ENCODE measurements around the gene SIGLEC9.

DNA sequence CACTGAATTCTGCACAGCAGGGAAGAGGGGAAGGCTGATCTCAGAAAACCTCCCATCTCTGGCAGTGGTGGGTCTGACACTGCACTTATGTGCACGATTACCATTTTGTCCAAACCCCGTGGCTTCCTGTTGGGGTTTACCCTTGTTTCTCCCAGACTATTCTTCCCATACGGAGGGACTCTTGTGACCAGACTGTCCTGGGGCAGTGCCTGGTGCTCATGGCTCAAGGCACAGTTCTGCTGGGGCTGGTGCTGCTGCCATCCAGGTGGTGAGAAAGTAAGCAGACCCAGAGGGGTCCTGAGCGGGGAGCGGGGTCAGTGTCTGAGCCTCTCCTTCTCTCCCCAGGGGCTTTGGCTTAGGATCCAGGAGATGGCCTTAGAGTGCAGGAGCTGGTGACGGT is 5.1 kb upstream of the SIGLEC9 start:
- TF ChIP-seq EZH2phosphoT487 (IDR thresholded peaks at IDR 0.05; ENCODE audit: borderline replicate concordance, low read length), result no peak
- no peak for TF ChIP-seq EZH2 (IDR thresholded peaks at IDR 0.05; ENCODE audit: low read length, unreplicated experiment)
- TF ChIP-seq, protein P1, sequence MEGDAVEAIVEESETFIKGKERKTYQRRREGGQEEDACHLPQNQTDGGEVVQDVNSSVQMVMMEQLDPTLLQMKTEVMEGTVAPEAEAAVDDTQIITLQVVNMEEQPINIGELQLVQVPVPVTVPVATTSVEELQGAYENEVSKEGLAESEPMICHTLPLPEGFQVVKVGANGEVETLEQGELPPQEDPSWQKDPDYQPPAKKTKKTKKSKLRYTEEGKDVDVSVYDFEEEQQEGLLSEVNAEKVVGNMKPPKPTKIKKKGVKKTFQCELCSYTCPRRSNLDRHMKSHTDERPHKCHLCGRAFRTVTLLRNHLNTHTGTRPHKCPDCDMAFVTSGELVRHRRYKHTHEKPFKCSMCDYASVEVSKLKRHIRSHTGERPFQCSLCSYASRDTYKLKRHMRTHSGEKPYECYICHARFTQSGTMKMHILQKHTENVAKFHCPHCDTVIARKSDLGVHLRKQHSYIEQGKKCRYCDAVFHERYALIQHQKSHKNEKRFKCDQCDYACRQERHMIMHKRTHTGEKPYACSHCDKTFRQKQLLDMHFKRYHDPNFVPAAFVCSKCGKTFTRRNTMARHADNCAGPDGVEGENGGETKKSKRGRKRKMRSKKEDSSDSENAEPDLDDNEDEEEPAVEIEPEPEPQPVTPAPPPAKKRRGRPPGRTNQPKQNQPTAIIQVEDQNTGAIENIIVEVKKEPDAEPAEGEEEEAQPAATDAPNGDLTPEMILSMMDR (conservative IDR thresholded peaks at IDR 0.05; ENCODE audit: low read depth, low read length), result no peak

Measured in PC-3 (cell line).